Smooth muscle cell (in vitro differentiated cells): ENCODE data around the gene SH3PXD2A. TPM values are rescaled to one million over a fixed set of nuclear protein-coding genes. Genes with fewer than 3 reads are reported as not detected.

Experiments used
- DNase-seq: peaks from one replicate; lab custom pipeline; 2025; ENCODE audit not compliant: unreplicated experiment; lab: John Stamatoyannopoulos, UW
- H2AFZ ChIP-seq: fragments of 200-600 bp; sonication (generic); 2 replicates; pipeline ENCODE4 v1.6.0; 2016; ENCODE audit warnings: antibody characterized with exemption, low read depth, mild to moderate bottlenecking
- H3F3A ChIP-seq: fragments of 200-600 bp; sonication (generic); 2 replicates; pipeline ENCODE4 v1.6.0; 2017; ENCODE audit warnings: antibody characterized with exemption, low read depth
- H3K27ac ChIP-seq: fragments of 200-600 bp; sonication (generic); 2 replicates; pipeline ENCODE4 v1.5.1; 2016; ENCODE audit warnings: low read depth, mild to moderate bottlenecking
- H3K27me3 ChIP-seq: fragments of 200-600 bp; sonication (generic); 2 replicates; pipeline ENCODE4 v1.6.1; 2016; ENCODE audit warnings: low read depth, mild to moderate bottlenecking
- H3K36me3 ChIP-seq: fragments of 200-600 bp; sonication (generic); 2 replicates; pipeline ENCODE4 v1.5.1; 2016; ENCODE audit warnings: low read depth
- H3K4me1 ChIP-seq: fragments of 200-600 bp; sonication (generic); 2 replicates; pipeline ENCODE4 v1.5.1; 2016; ENCODE audit warnings: low read depth
- H3K4me2 ChIP-seq: fragments of 200-600 bp; sonication (generic); 2 replicates; pipeline ENCODE4 v1.6.0; 2016; ENCODE audit warnings: mild to moderate bottlenecking
- H3K4me3 ChIP-seq: fragments of 200-600 bp; sonication (generic); 2 replicates; pipeline ENCODE4 v1.5.1; 2016; ENCODE audit warnings: mild to moderate bottlenecking
- H3K79me2 ChIP-seq: fragments of 200-600 bp; sonication (generic); 2 replicates; pipeline ENCODE4 v1.6.0; 2016; ENCODE audit warnings: low read depth, mild to moderate bottlenecking
- H3K9ac ChIP-seq: fragments of 200-600 bp; sonication (generic); 2 replicates; pipeline ENCODE4 v1.6.0; 2016; ENCODE audit warnings: low read depth
- H3K9me3 ChIP-seq: fragments of 200-600 bp; sonication (generic); replicated peaks from 2 replicates; pipeline ENCODE4 v1.5.1; 2016; ENCODE audit warnings: low read depth
- H4K20me1 ChIP-seq: fragments of 200-600 bp; sonication (generic); 2 replicates; pipeline ENCODE4 v1.6.0; 2016; ENCODE audit warnings: low read depth
- CTCF ChIP-seq: fragments of 200-600 bp; sonication (generic); IDR thresholded peaks from 2 replicates; pipeline ENCODE4 v1.5.1; 2017; ENCODE audit warnings: borderline replicate concordance, mild to moderate bottlenecking, antibody characterized with exemption; ENCODE audit not compliant: insufficient read depth, poor library complexity, severe bottlenecking
- WGBS: methylation state at CpG from one replicate; pipeline ENCODE4 v1.1.7; 2016; ENCODE audit warnings: low lambda C conversion rate; 5-methylcytosine and 5-hydroxymethylcytosine counted together
- polyA plus RNA-seq: library from polyadenylated mRNA; unstranded; fragments of >200 nt; fragmentation: Nextera tagmentation; extraction: Ambion mirVana; gene quantifications from 2 replicates; pipeline ENCODE4 v1.2.1, GENCODE V29; 2016
- total RNA-seq: library from RNA; depleted of rRNA; stranded (reverse); fragments of >200 nt; gene quantifications from 2 replicates; pipeline ENCODE4 v1.2.3, GENCODE V29; 2014

Gene SH3PXD2A
- total and polyA plus RNA-seq, 2 experiments from 2014 or later: 30.1 to 37.9 TPM

GRCh38 chr10:103727991-103728689 lies 127.2 kb downstream of the SH3PXD2A start:
- WGBS: 93% methylated on average over 7 of the region's 7 CpGs

GRCh38 chr10:103727546-103727963 lies 127.8 kb downstream of the SH3PXD2A start:
- no peak overlapping the region for H3K9ac ChIP-seq

More at GRCh38 chr10:103727991-103728689, 127.2 kb downstream of the SH3PXD2A start:
- no peaks in the 10 kb centered on the region for H4K20me1 ChIP-seq
- DNase-seq: no peak
- no peak for TF ChIP-seq CTCF
- peaks cover 9% of the 10 kb centered on the region for H3F3A ChIP-seq
- no peak overlapping the region for H3K9ac ChIP-seq
- no peak overlapping the region for H3K27ac ChIP-seq
- H3K27me3 ChIP-seq: no peaks in the 10 kb centered on the region
- no peak overlapping the region for H2AFZ ChIP-seq
- H3K79me2 ChIP-seq: peaks cover 30% of the 10 kb centered on the region
- no peaks in the 10 kb centered on the region for H3K9me3 ChIP-seq
- no peaks in the 10 kb centered on the region for H3K36me3 ChIP-seq
- peaks cover 12% of the 10 kb centered on the region for H3K4me1 ChIP-seq
- H3K4me2 ChIP-seq: no peak overlapping the region
- no peak overlapping the region for H3K4me3 ChIP-seq

GRCh38 chr10:103726637-103727036 lies 128.7 kb downstream of the SH3PXD2A start:
- 47% methylated on average over 1 of the region's 1 CpG for WGBS

More at GRCh38 chr10:103727546-103727963, 127.8 kb downstream of the SH3PXD2A start:
- H2AFZ ChIP-seq: no peak overlapping the region
- no peak for DNase-seq
- H3K4me2 ChIP-seq: no peak overlapping the region
- H3K27me3 ChIP-seq: no peaks in the 10 kb centered on the region
- H3K4me3 ChIP-seq: no peak overlapping the region
- no peak for TF ChIP-seq CTCF
- 75% methylated on average over 14 of the region's 14 CpGs for WGBS
- H3K79me2 ChIP-seq: peaks cover 30% of the 10 kb centered on the region
- H3K27ac ChIP-seq: no peak overlapping the region
- no peaks in the 10 kb centered on the region for H4K20me1 ChIP-seq
- no peaks in the 10 kb centered on the region for H3K36me3 ChIP-seq
- peaks cover 9% of the 10 kb centered on the region for H3F3A ChIP-seq
- H3K9me3 ChIP-seq: no peaks in the 10 kb centered on the region
- peaks cover 7% of the 10 kb centered on the region for H3K4me1 ChIP-seq

More at GRCh38 chr10:103726637-103727036, 128.7 kb downstream of the SH3PXD2A start:
- peaks cover 12% of the 10 kb centered on the region for H3F3A ChIP-seq
- H3K27ac ChIP-seq: no peak overlapping the region
- no peak overlapping the region for H3K4me3 ChIP-seq
- no peak overlapping the region for H3K4me2 ChIP-seq
- H3K9me3 ChIP-seq: no peaks in the 10 kb centered on the region
- no peak for TF ChIP-seq CTCF
- H3K4me1 ChIP-seq: no peaks in the 10 kb centered on the region
- H3K27me3 ChIP-seq: no peaks in the 10 kb centered on the region
- no peak overlapping the region for H3K9ac ChIP-seq
- no peak overlapping the region for H2AFZ ChIP-seq
- DNase-seq: no peak
- peaks cover 26% of the 10 kb centered on the region for H3K79me2 ChIP-seq
- H3K36me3 ChIP-seq: no peaks in the 10 kb centered on the region
- H4K20me1 ChIP-seq: no peaks in the 10 kb centered on the region
